Stimulated activated CD4-positive, alpha-beta T cell treated with anti-CD3 and anti-CD28 coated beads, Interleukin-4, amount 100 ng/mL, for 24 hours (primary cell): Measurements from ENCODE around the gene HMCN2.

Experiments used
- DNase-seq: peaks from one replicate; pipeline ENCODE4 v3.0.0-alpha.2; 2020

The HMCN2 gene

GRCh38 chr9:130478152-130478551 lies 212.6 kb downstream of the HMCN2 start:
- DNase-seq = no peak

GRCh38 chr9:130478736-130479575 lies 213.4 kb downstream of the HMCN2 start:
- DNase-seq = no peak

- no peak for DNase-seq
Observed at GRCh38 chr9:130479587-130479986, 214.0 kb downstream of the HMCN2 start.

DNA sequence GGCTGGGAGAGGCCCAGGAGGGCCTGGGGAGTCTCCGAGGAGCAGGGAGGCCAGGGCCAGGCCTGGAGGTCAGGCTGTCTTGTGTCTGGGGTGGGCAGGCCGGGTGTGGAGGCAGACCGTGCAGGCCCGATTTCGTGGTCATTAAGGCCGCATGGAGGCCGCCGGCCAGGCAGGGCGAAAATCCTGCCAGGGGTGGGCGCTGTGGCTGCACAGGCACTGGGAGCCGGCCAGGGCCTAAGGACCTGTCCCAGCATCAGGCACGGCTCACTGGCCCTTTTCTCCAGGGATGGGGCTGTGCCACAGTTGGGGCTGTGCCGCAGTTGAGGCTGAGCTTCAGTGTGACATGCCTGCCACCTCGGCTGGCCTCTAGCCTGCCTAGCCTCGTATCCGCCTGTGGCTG lies 215.1 kb downstream of the HMCN2 start:
- no peak for DNase-seq

GRCh38 chr9:130482463-130482862 lies 216.9 kb downstream of the HMCN2 start:
- no peak for DNase-seq

GRCh38 chr9:130483371-130483971 lies 217.9 kb downstream of the HMCN2 start:
- no peak for DNase-seq
